NCI-H526 treated with DMSO at 0.1 percent for 48 hours (cell line): ENCODE data around the gene DEFB131A.
"Not testable (repeated sequence)": the region's sequence is repeated elsewhere in the genome, so short reads cannot be mapped to it uniquely, and the experiment has no call there.

Source experiments
- DNase-seq: peaks from one replicate; lab custom pipeline; 2025; lab: John Stamatoyannopoulos, UW

The DEFB131A gene, protein sequence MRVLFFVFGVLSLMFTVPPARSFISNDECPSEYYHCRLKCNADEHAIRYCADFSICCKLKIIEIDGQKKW

DNA sequence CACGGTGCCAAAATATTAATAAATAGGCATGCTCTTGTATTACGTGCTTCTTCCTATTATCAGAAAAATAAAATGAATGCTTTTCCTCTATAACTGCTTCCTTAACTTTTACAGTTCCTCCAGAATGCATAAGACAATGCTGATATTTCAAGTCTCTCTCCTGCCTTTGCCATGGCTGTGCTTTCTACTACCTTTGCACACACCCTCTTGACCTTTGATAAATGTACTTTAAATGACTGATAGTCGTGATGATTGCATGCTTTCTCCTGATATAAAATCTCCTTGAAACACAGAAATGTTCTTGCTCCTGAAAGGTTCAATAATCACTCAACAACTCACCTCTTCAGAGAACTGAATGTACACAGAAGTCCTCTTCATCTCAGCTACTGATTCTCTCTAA, at the start of gene DEFB131A:
Gene DEFB131A, plus strand, starts transcription at position 301 of the 400 bp plus-strand sequence. CDS start 120 bp downstream, outside the sequence.
- not testable (repeated sequence) for DNase-seq

DNA sequence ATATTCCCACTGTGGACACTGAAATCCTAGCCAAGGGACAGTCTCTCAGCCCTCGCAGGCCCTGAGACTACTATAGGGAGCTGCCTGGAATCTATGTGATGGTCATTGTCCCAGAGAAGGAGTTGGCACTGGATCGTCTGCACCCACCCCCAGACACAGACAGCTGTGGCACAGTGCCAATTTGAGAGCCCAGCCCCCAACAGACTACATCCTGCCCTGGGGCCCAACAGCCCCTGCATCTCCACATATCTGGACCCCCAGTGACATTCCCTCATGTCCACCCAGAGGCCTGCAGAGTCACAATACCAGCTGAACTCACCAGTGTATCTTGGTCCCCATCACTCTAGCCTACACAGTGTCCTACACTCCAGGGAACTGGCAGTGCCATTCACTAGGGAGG, 38.4 kb upstream of the DEFB131A start:
- DNase-seq: not testable (repeated sequence)

DNA sequence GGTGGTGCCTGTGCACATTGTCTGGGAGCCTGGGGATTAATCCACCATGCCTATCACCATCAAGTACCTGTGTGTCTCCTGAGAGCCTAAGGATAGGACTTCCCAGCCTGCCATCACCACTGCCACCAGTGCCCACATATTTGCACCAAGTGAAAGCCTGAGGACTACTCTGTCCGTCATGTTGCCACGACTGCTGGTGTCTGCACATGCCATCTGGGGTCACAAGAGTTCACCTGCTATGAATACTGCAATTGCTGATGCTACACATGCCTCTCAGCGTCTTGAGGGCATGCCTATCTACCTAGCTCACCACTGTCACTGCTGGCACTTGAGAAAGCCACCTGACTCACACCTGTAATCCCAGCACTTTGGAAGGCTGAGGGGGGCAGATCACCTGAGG, 37.7 kb upstream of the DEFB131A start:
- DNase-seq: not testable (repeated sequence)

DNA sequence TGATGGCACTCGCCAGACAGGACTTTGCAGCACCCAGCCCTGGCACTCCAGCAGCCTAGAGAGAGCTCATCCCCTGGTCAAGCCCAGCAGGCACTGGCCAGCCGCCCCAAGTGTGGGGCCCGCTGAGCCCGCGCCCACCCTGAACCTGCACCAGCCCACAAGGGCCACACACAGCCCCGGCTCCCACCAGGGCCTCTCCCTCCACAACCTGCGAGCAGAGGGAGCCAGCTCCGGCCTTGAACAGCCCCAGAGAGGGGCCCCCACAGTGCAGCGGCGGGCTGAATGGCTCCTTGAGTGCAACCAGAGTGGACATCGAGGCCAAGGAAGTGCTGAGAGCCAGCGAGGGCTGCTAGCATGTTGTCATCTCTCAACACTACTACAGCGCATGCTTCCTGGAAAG, 34.4 kb upstream of the DEFB131A start:
- no peak for DNase-seq

DNA sequence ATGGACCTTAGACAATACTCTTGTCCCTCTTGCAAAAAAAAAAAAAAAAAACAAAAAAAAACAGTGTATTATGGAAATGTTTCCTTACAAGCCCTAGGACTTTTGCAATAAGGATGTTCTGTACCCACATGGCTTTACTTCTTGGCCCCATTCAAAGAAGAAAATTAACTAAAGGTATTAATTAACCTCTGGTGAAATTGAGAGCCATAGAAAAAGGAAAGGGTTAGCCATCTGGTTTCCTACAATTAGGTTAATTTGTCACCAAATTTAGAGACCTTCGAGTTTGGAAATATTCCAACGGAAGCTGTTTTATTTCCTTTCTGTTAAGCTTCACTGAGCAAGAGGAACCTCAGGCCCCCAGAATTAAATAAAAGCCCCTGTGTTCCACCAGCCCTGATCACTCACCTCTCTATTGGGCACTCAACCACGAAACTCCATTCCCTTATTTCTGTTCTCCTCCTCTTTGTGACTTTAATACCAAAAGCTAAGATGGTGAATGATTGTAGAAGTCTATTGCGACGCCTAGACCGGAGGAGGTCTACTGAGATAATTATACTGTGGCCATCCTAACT, 22.2 kb upstream of the DEFB131A start:
- not testable (repeated sequence) for DNase-seq

DNA sequence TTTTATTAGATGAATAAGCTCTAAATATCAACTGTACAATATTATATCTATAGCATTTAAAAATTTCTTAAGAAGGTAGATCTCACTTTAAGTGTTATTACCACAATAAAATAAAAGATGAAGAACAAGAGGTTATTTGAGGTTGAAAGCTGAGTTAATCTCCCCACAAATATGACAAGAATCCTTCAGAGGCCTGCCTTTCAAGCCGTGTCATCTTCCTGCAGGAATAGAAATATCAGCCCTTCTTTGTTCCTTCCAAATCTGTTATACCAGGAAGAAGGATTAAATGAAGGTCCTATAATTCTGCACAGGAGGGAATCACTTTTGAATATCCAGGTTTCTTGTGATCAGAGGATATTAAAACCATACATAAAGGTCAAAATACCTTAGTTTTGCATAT, 18.3 kb upstream of the DEFB131A start:
- not testable (repeated sequence) for DNase-seq

DNA sequence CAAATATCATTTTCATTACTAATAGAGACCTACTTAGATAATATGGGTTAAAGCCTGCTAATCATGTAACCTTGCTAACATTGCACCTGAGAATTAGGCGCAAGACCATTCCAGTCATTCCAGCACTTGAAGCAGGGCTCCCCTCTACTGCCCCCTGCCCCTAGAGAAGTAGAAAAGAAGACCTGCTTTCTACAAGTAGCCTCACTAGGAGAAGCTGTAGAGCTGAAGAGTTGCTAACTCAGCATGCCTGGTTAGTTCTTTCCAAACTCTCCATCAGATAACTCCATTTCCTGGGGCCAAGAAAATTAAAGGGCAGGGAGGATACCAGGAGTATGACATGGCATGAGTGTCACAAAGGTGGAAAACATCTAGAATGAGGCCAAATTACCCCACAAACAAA, 14.2 kb upstream of the DEFB131A start:
- DNase-seq: not testable (repeated sequence)

DNA sequence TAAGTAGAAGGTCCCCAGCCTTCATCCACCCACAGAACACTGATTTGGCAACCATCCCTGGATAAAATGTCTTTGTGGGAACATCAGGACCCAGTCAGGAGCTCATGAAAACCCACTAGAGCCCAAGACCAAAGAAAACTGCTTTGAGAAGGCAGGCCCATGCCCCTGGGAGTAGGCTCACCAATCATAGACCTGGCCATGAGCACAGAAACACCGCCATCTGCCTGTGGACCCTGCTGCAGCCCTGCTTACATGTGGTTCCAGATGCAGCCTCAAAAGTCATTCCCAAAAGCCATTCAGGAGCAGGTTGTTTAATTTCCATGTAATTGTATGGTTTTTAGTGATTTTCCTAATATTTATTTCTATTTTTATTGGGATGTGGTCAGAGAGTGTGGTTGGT, 10.9 kb upstream of the DEFB131A start:
- not testable (repeated sequence) for DNase-seq

DNA sequence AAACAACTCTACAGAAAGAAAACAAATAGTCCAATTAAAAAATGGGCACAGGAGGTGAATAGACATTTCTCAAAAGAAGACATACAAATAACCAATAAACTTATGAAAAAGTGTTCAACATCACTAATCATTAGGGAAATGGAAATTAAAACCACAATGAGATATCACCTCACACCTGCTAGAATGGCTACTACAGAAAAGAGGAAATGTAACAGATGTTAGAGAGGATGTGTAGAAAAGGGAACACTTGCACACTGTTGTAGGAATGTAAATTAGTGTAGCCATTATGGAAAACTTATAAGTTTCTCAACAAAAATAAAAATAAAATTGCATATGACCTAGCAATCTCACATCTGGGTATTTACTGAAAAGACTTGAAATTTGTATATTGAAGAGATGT, 7.5 kb upstream of the DEFB131A start:
- not testable (repeated sequence) for DNase-seq

DNA sequence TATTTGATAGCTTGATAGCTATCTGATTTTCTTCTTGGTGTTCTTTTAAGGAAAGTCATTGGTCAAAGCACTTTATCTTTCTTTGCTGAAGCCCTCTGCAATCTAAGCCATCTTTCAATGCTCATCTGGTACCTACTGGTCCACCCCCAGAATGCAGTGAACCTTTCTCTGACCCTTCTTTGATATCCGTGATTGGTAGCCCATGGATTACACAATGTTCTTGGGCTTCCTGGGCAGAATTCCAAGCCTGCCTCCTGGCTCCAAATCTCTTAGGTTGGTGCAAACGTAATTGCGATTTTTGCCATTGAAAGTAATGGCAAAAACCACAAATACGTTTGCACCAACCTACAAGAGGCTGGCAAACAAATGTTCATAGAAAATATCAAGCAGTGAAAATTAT, 1.9 kb upstream of the DEFB131A start:
- DNase-seq: not testable (repeated sequence)

DNA sequence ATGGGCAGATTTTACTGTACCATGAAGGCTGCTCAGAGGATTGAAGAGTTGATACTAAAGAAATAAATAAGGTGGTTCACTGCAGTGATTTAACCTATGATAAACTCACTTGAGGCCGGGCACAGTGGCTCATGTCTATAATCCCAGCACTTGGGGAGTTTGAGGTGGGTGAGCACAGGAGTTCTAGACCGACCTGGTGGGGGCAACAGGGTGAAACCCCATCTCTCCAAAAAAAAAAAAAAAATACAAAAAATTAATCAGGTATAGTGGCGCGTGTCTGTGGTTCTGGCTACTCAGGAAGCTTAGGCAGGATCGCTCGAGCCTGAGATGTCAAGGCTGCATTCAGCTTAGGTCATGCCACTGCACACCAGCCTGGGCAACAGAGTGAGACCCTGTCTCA, 467 bp downstream of the DEFB131A start:
- DNase-seq: not testable (repeated sequence)

DNA sequence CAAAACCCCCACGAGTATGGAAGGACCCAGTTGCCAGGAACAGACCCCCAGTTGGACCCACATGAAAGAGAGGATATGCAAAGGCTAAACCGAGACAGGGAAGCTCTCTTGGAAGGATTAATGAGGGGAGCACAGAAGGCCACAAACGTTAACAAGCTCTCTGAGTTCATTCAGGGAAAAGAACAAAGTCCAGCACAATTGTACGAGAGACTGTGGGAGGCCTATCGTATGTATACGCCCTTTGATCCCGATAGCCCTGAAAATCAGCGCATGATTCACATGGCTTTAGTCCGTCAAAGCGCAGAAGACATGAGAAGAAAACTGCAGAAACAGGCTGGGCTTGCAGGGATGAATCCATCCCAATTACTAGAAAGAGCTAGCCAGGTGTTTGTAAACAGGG, 8.0 kb downstream of the DEFB131A start:
- not testable (repeated sequence) for DNase-seq

DNA sequence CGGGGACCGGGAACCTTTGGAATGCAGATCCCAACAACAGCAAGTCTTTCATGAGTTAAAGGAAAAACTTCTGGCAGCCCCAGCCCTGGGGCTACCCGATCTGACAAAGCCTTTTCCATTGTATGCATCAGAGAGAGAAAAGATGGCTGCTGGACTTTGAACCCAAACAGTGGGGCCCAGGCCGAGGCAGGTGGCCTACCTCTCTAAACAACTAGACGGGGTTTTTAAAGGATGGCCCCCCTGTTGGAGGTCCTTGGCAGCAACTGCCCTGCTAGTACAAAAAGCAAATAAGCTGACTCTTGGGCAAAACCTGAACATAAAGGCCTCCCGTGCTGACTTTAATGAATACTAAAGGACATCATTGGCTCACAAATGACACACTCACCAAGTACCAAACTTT, 10.1 kb downstream of the DEFB131A start:
- DNase-seq: not testable (repeated sequence)

DNA sequence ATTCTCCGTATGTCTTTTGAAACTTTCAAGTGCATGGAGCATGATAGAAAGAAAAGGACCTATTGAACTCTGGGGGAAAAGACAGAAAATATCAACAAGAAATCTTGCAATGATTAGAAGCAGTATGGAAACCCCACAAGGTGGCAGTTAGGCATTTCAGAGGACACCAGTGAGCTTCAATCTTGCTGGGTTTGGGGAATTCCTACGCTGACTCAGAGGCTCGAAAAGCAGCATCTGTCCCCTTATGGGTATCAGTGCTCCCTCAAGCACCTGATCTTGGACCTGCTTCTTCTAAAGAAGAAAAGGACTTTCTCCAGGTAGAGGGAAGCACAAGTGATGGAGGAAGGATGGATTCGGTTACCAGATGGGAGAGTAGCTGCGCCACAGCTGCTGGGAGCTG, 10.8 kb downstream of the DEFB131A start:
- not testable (repeated sequence) for DNase-seq

DNA sequence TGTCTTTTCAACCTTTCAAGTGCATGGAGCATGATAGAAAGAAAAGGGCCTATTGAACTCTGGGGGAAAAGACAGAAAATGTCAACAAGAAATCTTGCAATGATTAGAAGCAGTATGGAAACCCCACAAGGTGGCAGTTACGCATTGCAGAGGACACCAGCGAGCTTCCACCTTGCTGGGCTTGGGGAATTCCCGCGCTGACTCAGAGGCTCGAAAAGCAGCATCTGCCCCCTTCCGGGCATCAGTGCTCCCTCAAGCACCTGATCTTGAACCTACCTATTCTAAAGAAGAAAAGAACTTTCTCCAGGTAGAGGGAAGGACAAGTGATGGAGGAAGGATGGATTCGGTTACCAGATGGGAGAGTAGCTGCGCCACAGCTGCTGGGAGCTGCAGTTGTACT, 35.3 kb downstream of the DEFB131A start:
- not testable (repeated sequence) for DNase-seq

DNA sequence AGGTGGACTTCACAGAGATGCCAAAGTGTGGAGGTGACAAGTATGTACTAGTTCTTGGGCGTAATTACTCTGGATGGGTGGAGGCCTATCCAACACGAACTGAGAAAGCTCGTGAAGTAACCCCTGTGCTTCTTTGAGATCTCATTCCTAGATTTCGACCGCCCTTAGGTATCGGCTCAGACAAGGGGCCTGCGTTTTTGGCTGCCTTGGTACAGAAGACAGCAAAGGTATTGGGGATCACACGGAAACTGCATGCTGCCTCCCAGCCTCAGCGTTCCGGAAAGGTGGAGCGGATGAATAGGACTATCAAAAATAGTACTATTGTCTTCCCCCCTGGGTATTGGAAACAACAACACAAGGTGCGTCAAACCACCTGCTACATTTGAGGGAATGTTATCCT, 35.9 kb downstream of the DEFB131A start:
- not testable (repeated sequence) for DNase-seq

DNA sequence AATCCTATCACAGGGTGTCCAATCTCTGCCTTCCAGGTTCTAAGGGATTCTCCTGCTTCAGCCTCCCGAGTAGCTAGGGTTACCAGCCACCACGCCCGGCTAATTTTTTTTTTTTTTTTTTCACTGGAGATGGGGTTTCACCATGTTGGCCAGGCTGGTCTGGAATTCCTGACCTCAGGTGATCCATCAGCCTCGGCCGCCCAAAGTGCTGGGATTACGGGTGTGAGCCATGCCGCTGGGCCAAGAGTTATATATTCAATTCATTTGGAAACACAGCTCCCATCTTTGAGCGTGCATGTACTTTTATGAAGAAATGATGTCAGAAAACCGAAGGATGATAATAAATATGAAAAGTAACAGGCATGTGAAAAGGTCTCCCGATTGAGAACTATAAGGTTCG, 38.7 kb downstream of the DEFB131A start:
- not testable (repeated sequence) for DNase-seq

DNA sequence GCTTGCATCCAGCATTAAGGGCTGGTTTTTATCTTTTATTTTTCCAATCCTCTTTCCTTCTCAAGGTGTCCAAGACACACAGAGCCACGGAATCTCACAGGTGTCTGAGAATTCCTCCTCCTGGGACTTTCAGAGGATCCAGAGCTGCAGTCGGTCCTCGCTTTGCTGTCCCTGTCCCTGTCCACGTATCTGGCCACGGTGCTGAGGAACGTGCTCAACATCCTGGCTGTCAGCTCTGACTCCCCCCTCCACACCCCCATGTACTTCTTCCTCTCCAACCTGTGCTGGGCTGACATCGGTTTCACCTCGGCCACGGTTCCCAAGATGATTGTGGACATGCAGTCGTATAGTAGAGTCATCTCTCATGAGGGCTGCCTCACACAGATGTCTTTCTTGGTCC, 39.5 kb downstream of the DEFB131A start:
- DNase-seq: not testable (repeated sequence)

DNA sequence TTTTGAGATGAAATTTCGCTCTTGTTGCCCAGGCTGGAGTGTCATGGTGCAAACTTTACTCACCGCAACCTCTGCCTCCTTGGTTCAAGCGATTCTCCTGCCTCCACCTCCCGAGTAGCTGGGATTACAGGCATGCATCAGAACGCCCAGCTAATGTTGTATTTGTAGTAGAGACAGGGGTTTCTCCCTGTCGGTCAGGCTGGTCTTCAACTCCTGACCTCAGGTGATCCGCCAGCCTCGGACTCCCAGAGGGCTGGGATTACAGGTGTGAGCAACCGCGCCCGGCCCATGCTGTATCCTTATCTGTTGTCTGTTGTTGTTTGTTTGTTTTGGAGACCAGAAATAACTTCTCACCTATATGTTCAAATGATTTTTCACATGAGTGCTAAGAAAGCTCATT, 42.7 kb downstream of the DEFB131A start:
- DNase-seq: not testable (repeated sequence)

DNA sequence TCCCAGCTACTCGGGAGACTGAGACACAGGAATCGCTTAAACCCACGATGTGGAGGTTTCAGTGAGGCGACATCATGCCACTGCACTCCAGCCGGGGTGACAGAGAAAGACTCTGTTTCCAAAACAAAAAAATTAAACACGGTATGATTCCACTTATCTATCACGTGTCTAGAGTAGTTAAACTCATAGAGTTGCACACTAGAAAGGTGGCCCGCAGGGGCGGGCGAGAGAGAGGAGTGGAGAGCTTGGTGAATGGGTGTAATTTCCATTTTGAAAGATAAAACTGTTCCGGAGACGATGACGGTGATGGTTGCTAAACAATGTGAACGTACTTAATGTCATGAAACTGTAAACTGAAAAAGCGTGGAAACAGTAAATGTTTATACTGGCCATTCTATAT, 44.6 kb downstream of the DEFB131A start:
- not testable (repeated sequence) for DNase-seq

DNA sequence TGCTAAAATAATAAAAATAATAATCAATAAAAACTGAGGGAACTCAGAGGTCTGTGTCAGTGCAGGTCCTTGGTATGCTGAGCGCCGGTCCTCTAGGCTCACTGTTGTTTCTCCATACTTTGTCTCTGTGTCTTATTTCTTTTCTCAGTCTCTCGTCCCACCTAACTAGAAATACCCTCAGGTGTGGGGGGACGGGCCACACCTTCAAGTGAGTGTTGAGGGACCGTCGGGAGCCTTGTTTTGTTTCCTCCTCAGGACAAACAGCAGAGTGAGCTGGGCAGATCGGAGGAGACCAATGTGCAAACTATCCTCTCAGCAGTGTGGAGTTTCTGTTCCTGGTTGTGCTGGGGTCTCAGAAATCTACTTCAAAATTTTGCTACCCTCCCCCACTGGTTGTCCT, 46.3 kb downstream of the DEFB131A start:
- not testable (repeated sequence) for DNase-seq

DNA sequence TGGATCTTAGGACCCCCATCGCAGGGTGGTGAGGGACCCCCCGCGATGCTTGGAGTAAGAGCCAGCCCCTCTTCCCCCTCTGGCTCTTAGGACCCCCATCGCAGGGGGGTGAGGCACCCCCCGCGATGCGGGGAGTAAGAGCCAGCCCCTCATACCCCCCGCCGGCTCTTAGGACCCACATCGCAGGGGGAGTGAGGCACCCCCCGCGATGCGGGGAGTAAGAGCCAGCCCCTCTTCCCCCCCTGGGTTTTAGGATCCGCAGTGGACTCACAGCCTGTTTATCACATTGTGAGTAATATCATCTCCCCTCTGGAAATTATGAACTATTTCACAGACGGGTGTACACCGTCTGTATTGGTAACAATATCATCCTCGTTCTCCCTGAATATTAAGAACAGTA, 46.8 kb downstream of the DEFB131A start:
- DNase-seq: not testable (repeated sequence)

DNA sequence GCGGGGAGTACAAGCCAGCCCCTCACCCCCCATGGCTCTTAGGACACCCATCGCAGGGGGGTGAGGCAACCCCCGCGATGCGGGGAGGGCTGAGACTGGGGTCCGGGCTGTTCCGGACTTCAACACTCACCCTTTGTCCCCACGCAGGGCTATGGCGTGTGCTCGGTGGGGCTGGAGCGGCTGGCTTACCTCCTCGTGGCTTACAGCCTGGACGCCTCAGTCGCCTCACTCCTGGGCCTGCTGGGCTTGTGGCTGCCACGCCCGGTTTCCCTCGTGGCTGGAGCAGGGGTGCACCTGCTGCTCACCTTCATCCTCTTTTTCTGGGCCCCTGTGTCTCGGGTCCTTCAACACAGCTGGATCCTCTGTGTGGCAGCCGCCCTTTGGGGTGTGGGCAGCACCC, 49.4 kb downstream of the DEFB131A start:
- DNase-seq: not testable (repeated sequence)
